Measurements from ENCODE around the gene ERBB2. TPM values are rescaled to one million over a fixed set of nuclear protein-coding genes. Genes with fewer than 3 reads are reported as not detected.
A peak's percentile ranks its signal among the peaks of the same experiment; 100 is the strongest.
"Not testable (repeated sequence)": the region's sequence is repeated elsewhere in the genome, so short reads cannot be mapped to it uniquely, and the experiment has no call there.

The ERBB2 gene
- total RNA-seq, 1 experiment from 2014 or later = 216 TPM

DNA sequence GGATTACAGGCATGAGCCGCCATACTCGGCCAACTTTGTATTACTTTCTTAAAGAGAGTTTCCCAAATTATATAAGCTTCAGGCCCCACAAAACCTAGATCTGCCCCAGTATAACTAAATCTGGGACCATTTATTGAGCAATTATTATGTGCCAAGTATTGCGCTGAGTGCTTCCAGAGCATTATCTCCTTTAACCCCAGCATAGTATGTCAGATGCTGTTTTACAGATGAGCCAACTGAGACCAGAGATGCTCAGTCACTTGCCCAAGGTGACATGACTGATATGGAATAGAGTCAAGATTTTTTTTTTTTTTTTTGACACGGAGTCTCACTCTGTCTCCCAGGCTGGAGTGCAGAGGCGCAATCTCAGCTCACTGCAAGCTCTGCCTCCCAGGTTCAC lies 1.9 kb upstream of the ERBB2 start:
- Histone ChIP-seq H3K4me2 (ENCODE audit: insufficient read depth, insufficient read length, low read length) (no peak overlapping the region), H3K27me3 (ENCODE audit: insufficient read depth, low read length) (no peaks in the 10 kb centered on the region), H3K79me1 (ENCODE audit: insufficient read depth, low read depth, low read length, poor library complexity, severe bottlenecking) (no peaks in the 10 kb centered on the region), H3K4ac (ENCODE audit: low read depth, low read length) (no peak overlapping the region), H2BK120ac (ENCODE audit: low read depth, low read length, poor library complexity, severe bottlenecking) (no peak overlapping the region), H4K91ac (ENCODE audit: insufficient read length, low read depth, low read length) (no peak overlapping the region), H3K9me3 (ENCODE audit: control insufficient read depth, low read depth, low read length) (no peaks in the 10 kb centered on the region), H3K27ac (ENCODE audit: insufficient read length, low read depth, low read length) (no peak overlapping the region), H3K18ac (ENCODE audit: insufficient read length, low read depth, low read length) (no peak overlapping the region), H2BK20ac (ENCODE audit: low read depth, low read length, poor library complexity, severe bottlenecking) (no peak overlapping the region), H4K5ac (ENCODE audit: insufficient read length, low read depth, low read length) (no peak overlapping the region), H2AK5ac (ENCODE audit: insufficient read length, low read length) (no peak overlapping the region), H2BK5ac (ENCODE audit: insufficient read length, low read length) (no peak overlapping the region), H3K56ac (ENCODE audit: insufficient read length, low read depth, low read length) (no peak overlapping the region), H4K8ac (replicated peaks; ENCODE audit: insufficient read length, low read depth, low read length) (no peak overlapping the region), H3K9ac (ENCODE audit: extremely low read depth, insufficient read length, low read length) (no peak overlapping the region), H3K23me2 (ENCODE audit: insufficient read length, low read depth, low read length, poor library complexity, severe bottlenecking) (peaks cover 8% of the 10 kb centered on the region), H2BK12ac (ENCODE audit: insufficient read length, low read depth, low read length) (no peak overlapping the region), H4K20me1 (ENCODE audit: control insufficient read depth, insufficient read depth, insufficient read length) (no peaks in the 10 kb centered on the region), H3T11ph (ENCODE audit: low read length) (no peak overlapping the region), H2BK15ac (ENCODE audit: low read depth, low read length) (no peak overlapping the region), H3K14ac (ENCODE audit: insufficient read depth, low read length) (no peak overlapping the region), H3K23ac (ENCODE audit: insufficient read length, low read depth, low read length) (no peak overlapping the region), H3K4me1 (ENCODE audit: insufficient read depth, low read length) (peaks cover 27% of the 10 kb centered on the region; the same call in 1 of the 2 replicates), H3K79me2 (ENCODE audit: insufficient read depth, low read length) (peaks cover 21% of the 10 kb centered on the region), H2AFZ (ENCODE audit: low read length) (no peak overlapping the region)
- H3K4me3 Mint-ChIP-seq = peak overlapping the region in 1 of 2 experiments; percentile 49; a peak in 1 of 5 replicates
- H3K4me1 Mint-ChIP-seq = peaks cover 56 to 68% of the 10 kb centered on the region in 2 experiments
- H3K27ac Mint-ChIP-seq = no peak overlapping the region; a peak in 1 of 7 replicates
- DNase-seq = no peak
- H3K36me3 Mint-ChIP-seq (ENCODE audit: insufficient read depth in 1 of 3, low read depth in 3 of 3) = peaks cover 4 to 19% (median 10%) of the 10 kb centered on the region in 3 experiments; a peak in 6 of 7 replicates
- H3K27me3 Mint-ChIP-seq (ENCODE audit: low read depth) = no peaks in the 10 kb centered on the region; the same call in 1 of the 2 replicates
- TF ChIP-seq, protein P1, sequence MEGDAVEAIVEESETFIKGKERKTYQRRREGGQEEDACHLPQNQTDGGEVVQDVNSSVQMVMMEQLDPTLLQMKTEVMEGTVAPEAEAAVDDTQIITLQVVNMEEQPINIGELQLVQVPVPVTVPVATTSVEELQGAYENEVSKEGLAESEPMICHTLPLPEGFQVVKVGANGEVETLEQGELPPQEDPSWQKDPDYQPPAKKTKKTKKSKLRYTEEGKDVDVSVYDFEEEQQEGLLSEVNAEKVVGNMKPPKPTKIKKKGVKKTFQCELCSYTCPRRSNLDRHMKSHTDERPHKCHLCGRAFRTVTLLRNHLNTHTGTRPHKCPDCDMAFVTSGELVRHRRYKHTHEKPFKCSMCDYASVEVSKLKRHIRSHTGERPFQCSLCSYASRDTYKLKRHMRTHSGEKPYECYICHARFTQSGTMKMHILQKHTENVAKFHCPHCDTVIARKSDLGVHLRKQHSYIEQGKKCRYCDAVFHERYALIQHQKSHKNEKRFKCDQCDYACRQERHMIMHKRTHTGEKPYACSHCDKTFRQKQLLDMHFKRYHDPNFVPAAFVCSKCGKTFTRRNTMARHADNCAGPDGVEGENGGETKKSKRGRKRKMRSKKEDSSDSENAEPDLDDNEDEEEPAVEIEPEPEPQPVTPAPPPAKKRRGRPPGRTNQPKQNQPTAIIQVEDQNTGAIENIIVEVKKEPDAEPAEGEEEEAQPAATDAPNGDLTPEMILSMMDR (conservative IDR thresholded peaks at IDR 0.05) = no peak
- no peaks in the 10 kb centered on the region for H3K9me3 Mint-ChIP-seq
- WGBS (ENCODE audit: extremely low coverage, insufficient read length, low lambda C conversion rate) = no CpG with 5 or more reads among the region's 5 CpGs

DNA sequence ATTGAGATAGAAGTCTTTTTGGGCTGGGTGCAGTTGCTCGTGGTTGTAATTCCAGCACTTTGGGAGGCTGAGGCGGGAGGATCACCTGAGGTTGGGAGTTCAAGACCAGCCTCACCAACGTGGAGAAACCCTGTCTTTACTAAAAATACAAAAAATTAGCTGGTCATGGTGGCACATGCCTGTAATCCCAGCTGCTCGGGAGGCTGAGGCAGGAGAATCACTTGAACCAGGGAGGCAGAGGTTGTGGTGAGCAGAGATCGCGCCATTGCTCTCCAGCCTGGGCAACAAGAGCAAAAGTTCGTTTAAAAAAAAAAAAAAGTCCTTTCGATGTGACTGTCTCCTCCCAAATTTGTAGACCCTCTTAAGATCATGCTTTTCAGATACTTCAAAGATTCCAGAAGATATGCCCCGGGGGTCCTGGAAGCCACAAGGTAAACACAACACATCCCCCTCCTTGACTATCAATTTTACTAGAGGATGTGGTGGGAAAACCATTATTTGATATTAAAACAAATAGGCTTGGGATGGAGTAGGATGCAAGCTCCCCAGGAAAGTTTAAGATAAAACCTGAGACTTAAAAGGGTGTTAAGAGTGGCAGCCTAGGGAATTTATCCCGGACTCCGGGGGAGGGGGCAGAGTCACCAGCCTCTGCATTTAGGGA lies 577 bp upstream of the ERBB2 start:
- Mint-ChIP-seq H3K36me3 (ENCODE audit: insufficient read depth in 1 of 3, low read depth in 3 of 3) (peaks cover 11 to 27% (median 18%) of the 10 kb centered on the region in 3 experiments), H3K4me3 (peak overlapping the region; percentile 92 to 97), H3K27ac (peak overlapping the region; percentile 91 to 97 (median 91)), H3K4me1 (peaks cover 66 to 77% of the 10 kb centered on the region in 2 experiments)
- H4K5ac ChIP-seq (ENCODE audit: insufficient read length, low read depth, low read length); H3K18ac ChIP-seq (ENCODE audit: insufficient read length, low read depth, low read length); H3K14ac ChIP-seq (ENCODE audit: insufficient read depth, low read length); H2AFZ ChIP-seq (ENCODE audit: low read length); H2AK5ac ChIP-seq (ENCODE audit: insufficient read length, low read length); H3T11ph ChIP-seq (ENCODE audit: low read length); H3K4ac ChIP-seq (ENCODE audit: low read depth, low read length); H2BK20ac ChIP-seq (ENCODE audit: low read depth, low read length, poor library complexity, severe bottlenecking); H4K20me1 ChIP-seq (ENCODE audit: control insufficient read depth, insufficient read depth, insufficient read length); H3K27ac ChIP-seq (ENCODE audit: insufficient read length, low read depth, low read length); H4K91ac ChIP-seq (ENCODE audit: insufficient read length, low read depth, low read length); H3K27me3 ChIP-seq (ENCODE audit: insufficient read depth, low read length); H3K9me3 ChIP-seq (ENCODE audit: control insufficient read depth, low read depth, low read length); H3K27me3 Mint-ChIP-seq (ENCODE audit: low read depth); H2BK15ac ChIP-seq (ENCODE audit: low read depth, low read length); H2BK120ac ChIP-seq (ENCODE audit: low read depth, low read length, poor library complexity, severe bottlenecking); DNase-seq; H3K79me1 ChIP-seq (ENCODE audit: insufficient read depth, low read depth, low read length, poor library complexity, severe bottlenecking); H2BK12ac ChIP-seq (ENCODE audit: insufficient read length, low read depth, low read length); H4K8ac ChIP-seq (replicated peaks; ENCODE audit: insufficient read length, low read depth, low read length); H3K56ac ChIP-seq (ENCODE audit: insufficient read length, low read depth, low read length); H3K23me2 ChIP-seq (ENCODE audit: insufficient read length, low read depth, low read length, poor library complexity, severe bottlenecking); H2BK5ac ChIP-seq (ENCODE audit: insufficient read length, low read length); H3K9me3 Mint-ChIP-seq; H3K23ac ChIP-seq (ENCODE audit: insufficient read length, low read depth, low read length): not testable (repeated sequence)
- Histone ChIP-seq H3K4me2 (ENCODE audit: insufficient read depth, insufficient read length, low read length) (peak overlapping the region; percentile 95), H3K9ac (ENCODE audit: extremely low read depth, insufficient read length, low read length) (peak overlapping the region; percentile 58), H3K4me1 (ENCODE audit: insufficient read depth, low read length) (peaks cover 32% of the 10 kb centered on the region), H3K79me2 (ENCODE audit: insufficient read depth, low read length) (peaks cover 33% of the 10 kb centered on the region)
- WGBS (ENCODE audit: extremely low coverage, insufficient read length, low lambda C conversion rate) = no CpG with 5 or more reads among the region's 11 CpGs
